GM12891 (cell line): Measurements from ENCODE around the gene CACNG6.

ENCODE experiments used
- PAX5 ChIP-seq: IDR thresholded peaks from 2 replicates; pipeline ENCODE4 v1.6.1; 2011; ENCODE audit warnings: low read length, moderate library complexity, mild to moderate bottlenecking; ENCODE audit not compliant: insufficient read depth, severe bottlenecking
- POLR2A ChIP-seq: IDR thresholded peaks from 2 replicates; pipeline ENCODE4 v1.6.1; 2011; ENCODE audit warnings: low read depth, low read length, control low read depth
- POLR2AphosphoS5 ChIP-seq: IDR thresholded peaks from 2 replicates; pipeline ENCODE4 v1.6.1; 2011; ENCODE audit warnings: low read depth, low read length, control low read depth
- POU2F2 ChIP-seq: IDR thresholded peaks from 2 replicates; pipeline ENCODE4 v1.6.1; 2011; ENCODE audit warnings: low read depth, mild to moderate bottlenecking, control low read depth, low read length, moderate library complexity
- SPI1 ChIP-seq: IDR thresholded peaks from 2 replicates; pipeline ENCODE4 v1.6.1; 2011; ENCODE audit warnings: low read depth, low read length, control low read depth
- TAF1 ChIP-seq: IDR thresholded peaks from 2 replicates; pipeline ENCODE4 v1.6.1; 2011; ENCODE audit warnings: low read depth, low read length, control low read depth

- no peak for TF ChIP-seq POLR2A
- TF ChIP-seq POLR2AphosphoS5 = no peak
- no peak for TF ChIP-seq TAF1
- TF ChIP-seq PAX5 = no peak
- no peak for TF ChIP-seq SPI1
- TF ChIP-seq POU2F2 = no peak
Measured at GRCh38 chr19:54002495-54003315, 11.3 kb downstream of the CACNG6 start.
